Fibroblast of villous mesenchyme (primary cell): ENCODE measurements around the gene OSER1. TPM values are rescaled to one million over a fixed set of nuclear protein-coding genes. Genes with fewer than 3 reads are reported as not detected.

ENCODE experiments used
- DNase-seq: peaks from one replicate; pipeline ENCODE4 v3.0.0-alpha.2; 2010; ENCODE audit warnings: low read depth
- H3K4me3 ChIP-seq: 2 replicates; pipeline ENCODE4 v1.5.1; 2011; ENCODE audit warnings: low read depth, mild to moderate bottlenecking, low read length
- CTCF ChIP-seq: IDR thresholded peaks from 2 replicates; pipeline ENCODE4 v1.5.1; 2012; ENCODE audit warnings: low read depth, mild to moderate bottlenecking, low read length; ENCODE audit not compliant: insufficient read depth
- total RNA-seq: library from RNA; depleted of rRNA; stranded (reverse); fragments of >200 nt; gene quantifications from 2 replicates; pipeline ENCODE4 v1.2.3, GENCODE V29; 2012

OSER1 gene
- total RNA-seq, 1 donor, result 45.8 TPM

GRCh38 chr20:44204832-44205215 is 5.7 kb downstream of the OSER1 start:
- DNase-seq, result no peak
- no peak overlapping the region for H3K4me3 ChIP-seq
- no peak for TF ChIP-seq CTCF

- TF ChIP-seq CTCF, result no peak
- peak; percentile 89 for DNase-seq
- H3K4me3 ChIP-seq, result no peak overlapping the region
These were observed 6.3 kb downstream of the OSER1 start for GRCh38 chr20:44204156-44204831.

- H3K4me3 ChIP-seq, result no peak overlapping the region
- TF ChIP-seq CTCF, result no peak
- no peak for DNase-seq
These were observed 7.4 kb downstream of the OSER1 start for GRCh38 chr20:44203161-44203560.

- DNase-seq, result no peak
- no peak for TF ChIP-seq CTCF
- no peak overlapping the region for H3K4me3 ChIP-seq
These were observed 9.6 kb downstream of the OSER1 start for GRCh38 chr20:44200983-44201382.

GRCh38 chr20:44200371-44200770 is 10.2 kb downstream of the OSER1 start:
- H3K4me3 ChIP-seq, result no peak overlapping the region
- no peak for TF ChIP-seq CTCF
- no peak for DNase-seq

- no peak overlapping the region for H3K4me3 ChIP-seq
- TF ChIP-seq CTCF, result no peak
- no peak for DNase-seq
These were observed 10.7 kb downstream of the OSER1 start for GRCh38 chr20:44199877-44200276.

- DNase-seq, result no peak
- TF ChIP-seq CTCF, result no peak
These were observed 11.7 kb downstream of the OSER1 start for GRCh38 chr20:44198872-44199271.

More at GRCh38 chr20:44198872-44199271, 11.7 kb downstream of the OSER1 start:
- H3K4me3 ChIP-seq, result no peak overlapping the region
